A204.1 (cell line): ENCODE data around the gene SLC66A2.
"Not testable (repeated sequence)": the region's sequence is repeated elsewhere in the genome, so short reads cannot be mapped to it uniquely, and the experiment has no call there.

Source experiments
- FAIRE-seq: peaks from 2 replicates; lab custom pipeline; 2012; peaks lifted over from hg19 to GRCh38; lab: Jason Lieb, UNC

The SLC66A2 gene

GRCh38 chr18:79970419-79971133 is 19.1 kb upstream of the SLC66A2 start:
- FAIRE-seq, result no peak

DNA sequence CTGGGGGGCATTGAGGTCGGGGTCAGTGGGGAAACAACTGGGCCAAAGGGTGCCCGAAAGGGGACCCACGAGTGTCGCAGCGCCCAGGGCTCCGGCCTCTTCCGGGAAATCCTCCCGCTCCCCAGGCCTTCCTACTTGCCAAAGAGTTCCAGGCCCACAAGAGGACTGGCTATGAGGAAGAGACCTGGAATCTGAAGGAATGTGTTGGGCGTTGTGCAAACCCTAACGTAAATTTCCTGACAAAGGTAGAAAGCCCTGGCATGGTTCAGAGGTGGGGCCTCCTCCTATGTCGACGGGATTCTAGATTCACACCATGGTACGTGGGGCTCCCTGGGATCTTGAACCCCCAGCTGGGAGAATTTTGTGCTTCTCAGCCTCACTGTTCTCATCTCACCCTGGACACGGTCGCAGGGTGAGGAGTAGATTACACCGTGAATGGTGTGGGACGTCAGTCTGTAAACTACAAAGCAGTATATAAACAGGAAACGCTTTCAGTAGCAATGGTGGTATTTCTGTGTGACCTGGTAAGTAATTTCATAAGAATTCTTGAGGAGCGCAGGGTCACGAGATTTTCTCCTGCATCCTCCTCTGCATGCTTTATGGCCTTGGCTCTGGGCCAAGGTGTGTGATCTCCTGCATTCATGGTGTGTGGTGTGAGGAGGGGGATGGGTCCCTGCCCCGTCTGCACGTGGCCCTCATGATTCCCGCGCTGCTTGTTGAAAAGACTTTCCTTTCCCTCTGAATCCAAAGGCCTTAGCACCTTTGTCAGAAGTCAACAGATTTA is 13.9 kb upstream of the SLC66A2 start:
- no peak for FAIRE-seq

- no peak for FAIRE-seq
These were observed 13.1 kb upstream of the SLC66A2 start, which contains the start of gene HSBP1L1 for GRCh38 chr18:79964330-79965118. TSS of gene HSBP1L1 (plus strand) at chr18:79964643. CDS start at chr18:79964736, 93 bp downstream.

- no peak for FAIRE-seq
These were observed 12.3 kb upstream of the SLC66A2 start for GRCh38 chr18:79963658-79964329.

- no peak for FAIRE-seq
These were observed 11.6 kb upstream of the SLC66A2 start for GRCh38 chr18:79962835-79963657.

DNA sequence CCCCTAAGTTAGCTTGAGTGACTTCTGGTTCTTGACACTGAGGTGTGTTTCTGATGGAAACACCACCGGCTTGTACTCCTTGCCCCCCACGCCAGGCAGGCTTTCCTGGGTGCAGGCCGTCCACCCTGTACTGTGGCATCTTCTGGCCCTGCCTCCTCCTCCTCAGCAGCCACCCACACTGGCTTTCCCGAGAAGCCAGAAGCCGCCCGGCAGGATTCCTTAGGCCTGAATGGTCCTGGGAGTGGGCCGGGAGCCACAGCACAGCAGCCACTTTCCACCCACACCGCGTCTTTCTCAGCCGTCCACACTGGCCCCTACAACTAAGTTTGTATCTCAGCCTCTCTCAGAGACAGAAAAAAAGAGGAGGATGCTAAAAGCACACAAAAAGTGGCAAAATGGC is 10.9 kb upstream of the SLC66A2 start:
- no peak for FAIRE-seq

DNA sequence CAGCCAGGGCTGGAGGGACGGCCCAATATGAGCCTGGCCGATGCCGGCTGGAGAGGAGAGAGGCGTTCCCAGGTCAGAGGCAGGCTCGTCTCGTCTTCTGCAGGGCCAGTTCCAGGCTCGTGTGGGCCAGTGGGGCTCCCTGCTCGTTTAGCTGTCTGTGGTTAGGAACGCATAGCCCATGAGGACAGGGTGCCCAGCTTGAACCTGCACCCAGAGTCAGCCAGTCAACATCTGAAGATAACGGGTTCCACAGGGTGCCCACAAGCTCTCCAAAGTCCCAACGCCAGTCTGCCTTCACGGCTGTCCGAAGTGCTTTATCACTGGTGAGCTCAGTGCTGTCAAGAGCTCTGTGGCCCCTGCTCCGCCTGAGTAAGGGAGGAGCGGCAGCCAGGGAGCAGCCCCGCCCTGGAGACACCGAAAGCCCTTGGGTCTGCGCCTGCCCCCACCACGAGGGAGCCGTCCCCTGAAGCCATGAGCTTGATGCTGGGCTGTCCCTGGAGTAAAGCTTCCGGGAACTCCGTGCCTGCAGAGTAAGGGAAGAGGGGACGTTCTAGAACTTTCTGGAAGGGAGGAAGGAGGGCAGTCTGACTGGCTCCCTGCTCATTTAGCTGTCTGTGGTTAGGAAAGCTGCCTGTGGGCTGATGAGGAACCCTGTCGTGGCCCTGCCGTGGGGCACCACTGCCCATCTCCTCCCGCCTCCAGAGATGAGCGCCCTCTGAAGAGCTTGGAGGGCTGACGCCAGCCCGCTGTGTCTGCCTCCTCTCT is 10.3 kb upstream of the SLC66A2 start:
- no peak for FAIRE-seq

GRCh38 chr18:79960921-79961526 is 9.6 kb upstream of the SLC66A2 start:
- no peak for FAIRE-seq

GRCh38 chr18:79960161-79960801 is 8.8 kb upstream of the SLC66A2 start:
- FAIRE-seq, result not testable (repeated sequence)

- no peak for FAIRE-seq
These were observed 7.5 kb upstream of the SLC66A2 start for GRCh38 chr18:79958981-79959380.

GRCh38 chr18:79956276-79956675 is 4.8 kb upstream of the SLC66A2 start:
- FAIRE-seq, result no peak

DNA sequence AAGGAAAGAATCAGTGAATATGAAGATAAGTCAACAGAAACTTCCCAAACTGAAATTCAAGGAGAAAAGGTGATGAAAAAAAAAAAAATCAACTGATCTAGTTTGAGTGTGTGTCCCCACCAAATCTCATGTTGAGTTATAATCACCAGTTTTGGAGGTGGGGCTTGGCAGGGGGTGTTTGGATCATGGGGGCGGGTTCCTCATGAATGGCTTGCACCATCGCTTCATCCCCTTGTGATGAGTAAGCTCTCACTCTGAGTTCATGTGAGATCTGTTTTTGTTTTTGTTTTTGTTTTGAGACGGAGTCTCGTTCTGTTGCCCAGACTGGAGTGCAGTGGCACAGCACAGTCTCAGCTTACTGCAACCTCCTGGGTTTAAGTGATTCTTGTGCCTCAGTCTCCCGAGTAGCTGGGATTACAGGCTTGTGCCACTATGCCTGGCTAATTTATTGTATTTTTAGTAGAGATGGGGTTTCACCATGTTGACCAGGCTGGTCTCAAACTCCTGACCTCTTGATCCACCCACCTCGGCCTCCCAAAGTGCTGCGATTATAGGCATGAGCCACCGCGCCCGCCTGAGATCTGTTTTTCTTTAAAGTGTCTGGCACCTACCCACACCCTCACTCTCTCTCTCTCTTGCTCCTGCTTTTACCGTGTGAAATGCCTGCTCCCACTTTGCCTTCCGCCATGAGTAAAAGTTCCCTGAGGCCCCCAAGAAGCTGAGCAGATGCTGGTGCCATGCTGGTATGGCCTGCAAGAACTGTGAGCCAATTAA is 4.0 kb upstream of the SLC66A2 start:
- no peak for FAIRE-seq

- FAIRE-seq, result no peak
These were observed 3.3 kb upstream of the SLC66A2 start for GRCh38 chr18:79954791-79955190.

GRCh38 chr18:79953971-79954651 is 2.7 kb upstream of the SLC66A2 start:
- FAIRE-seq, result no peak

- FAIRE-seq, result no peak
These were observed 1.6 kb upstream of the SLC66A2 start for GRCh38 chr18:79952996-79953559.

DNA sequence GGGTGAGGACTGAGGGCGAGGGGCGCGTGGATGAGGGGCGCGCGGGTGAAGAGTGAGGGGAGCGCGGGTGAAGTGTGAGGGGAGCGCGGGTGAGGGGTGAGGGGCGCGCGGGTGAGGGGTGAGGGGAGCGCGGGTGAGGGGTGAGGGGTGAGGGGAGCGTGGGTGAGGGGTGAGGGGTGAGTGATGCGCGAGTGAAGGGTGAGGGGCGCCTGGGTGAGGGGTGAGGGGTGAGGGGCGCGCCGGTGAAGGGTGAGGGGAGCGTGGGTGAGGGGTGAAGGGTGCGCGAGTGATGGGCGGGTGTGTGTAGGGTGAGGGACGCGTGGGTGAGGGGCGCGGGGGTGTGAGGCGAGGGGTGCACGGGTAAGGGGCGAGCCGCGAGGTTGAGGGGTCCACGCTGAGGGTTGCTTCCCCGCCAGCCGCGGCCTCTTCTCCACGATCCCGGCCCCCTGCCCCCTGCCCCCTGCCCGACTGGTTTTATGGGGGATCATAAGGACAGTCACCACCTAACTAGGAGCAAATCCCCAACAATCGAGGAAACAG is 1.1 kb upstream of the SLC66A2 start:
- FAIRE-seq, result no peak

GRCh38 chr18:79950515-79951341 is 725 bp downstream of the SLC66A2 start:
- FAIRE-seq, result no peak
